Bronchus fibroblast of lung (primary cell): ENCODE data around the gene CBX4. TPM values are rescaled to one million over a fixed set of nuclear protein-coding genes. Genes with fewer than 3 reads are reported as not detected.

Source experiments
- total RNA-seq: library from RNA; depleted of rRNA; stranded (reverse); fragments of >200 nt; gene quantifications from 2 replicates; pipeline ENCODE4 v1.2.3, GENCODE V29; 2015

CBX4 gene
- total RNA-seq: 11.9 and 12.3 TPM in 2 replicates

DNA sequence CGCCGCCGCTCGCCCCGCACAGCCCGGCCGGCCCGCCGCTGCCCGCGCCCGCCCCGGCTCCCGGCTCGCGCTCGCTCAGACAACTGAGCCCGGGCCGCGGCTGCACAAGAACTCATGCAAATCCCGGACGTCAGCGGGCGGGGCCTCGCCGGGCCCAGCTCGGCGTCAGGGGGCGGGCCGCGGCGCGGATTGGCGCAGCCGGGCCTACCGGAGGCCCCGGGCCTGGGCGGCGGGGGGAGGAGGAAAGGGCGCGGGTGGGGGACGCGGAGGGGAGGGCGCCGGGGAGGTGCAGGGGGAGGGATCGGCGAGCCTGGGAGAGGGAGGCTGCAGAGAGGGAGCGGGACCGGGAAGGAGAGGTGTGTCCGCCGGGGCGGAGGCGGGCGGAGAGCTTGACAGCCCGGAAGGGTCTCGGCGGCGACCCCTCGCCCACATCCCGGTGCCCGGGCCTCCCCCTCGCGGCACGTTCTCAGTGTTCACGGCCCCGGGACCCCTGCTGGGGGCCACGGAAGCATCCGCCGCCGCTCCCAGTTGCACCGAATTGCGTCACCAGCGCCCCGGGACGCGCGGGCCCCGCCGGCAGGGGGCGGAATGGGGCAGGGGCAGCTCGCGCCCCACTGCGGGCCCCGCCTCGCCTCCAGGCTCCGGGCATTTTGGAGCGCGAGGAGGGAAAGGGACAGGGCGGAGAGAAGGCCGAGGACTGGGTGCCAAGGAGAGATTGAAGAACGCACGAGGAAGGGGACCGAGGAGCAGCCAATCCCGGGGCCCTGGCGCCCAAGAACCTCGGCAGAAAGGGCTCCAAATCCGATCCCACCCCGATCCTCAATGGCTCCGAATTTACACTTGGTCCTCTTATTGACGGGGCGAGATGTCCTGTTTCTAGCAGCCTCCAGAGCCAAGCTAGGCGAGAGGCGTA, at the start of gene CBX4:
Gene CBX4, minus strand, starts transcription at position 85 of the 913 bp plus-strand sequence. CDS start 189 bp downstream, outside the sequence.

DNA sequence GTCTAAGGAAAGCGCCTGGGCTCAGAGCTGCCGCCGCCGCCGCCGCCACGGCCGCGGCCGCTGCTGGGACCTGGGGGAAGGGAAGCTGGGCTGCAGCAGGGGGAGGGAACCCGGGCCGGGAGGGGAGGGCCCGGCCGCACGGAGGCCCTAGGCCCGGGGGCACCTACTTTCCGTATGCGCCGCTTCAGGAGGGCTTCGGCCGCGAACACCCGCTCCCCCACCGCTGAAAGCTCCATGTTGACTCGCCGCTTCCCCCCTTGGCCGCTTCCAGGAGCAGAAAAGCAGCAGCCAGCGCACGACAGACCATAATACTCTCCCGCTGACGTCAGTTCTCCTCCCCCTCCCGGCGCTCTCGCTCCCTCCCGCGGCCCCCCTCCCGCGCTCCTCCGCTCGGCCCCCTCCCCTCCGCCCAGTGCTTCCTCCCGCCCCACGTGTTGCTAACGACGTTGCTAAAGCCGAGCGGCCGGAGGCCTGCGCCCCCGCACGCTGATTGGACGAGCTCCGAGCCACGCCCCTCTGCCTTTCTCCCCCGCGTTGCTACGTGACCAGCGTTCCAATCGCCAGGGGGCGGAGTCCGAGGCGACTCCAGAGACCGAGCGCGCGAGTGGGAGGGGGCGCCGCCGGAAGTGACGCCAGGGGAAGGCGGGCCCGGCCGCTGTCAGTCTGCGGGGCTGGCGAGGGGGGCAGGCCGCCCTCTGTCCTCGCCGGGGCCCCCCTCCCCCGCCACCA, 42.3 kb downstream of the CBX4 start, which contains the start of gene CBX8:
Gene CBX8, minus strand, starts transcription at position 315 of the 729 bp plus-strand sequence. Its CDS starts 79 bp downstream, at position 236.

Other genes starting within 250 kb of the CBX4 start
- not detected in 2 replicates for gene RBFOX3, start 228.4 kb downstream of the CBX4 start, total RNA-seq
- gene ENPP7, start 108.5 kb downstream of the CBX4 start, total RNA-seq: not detected in 2 replicates
- 9.6 and 10.9 TPM in 2 replicates for gene CBX2, start 61.3 kb downstream of the CBX4 start, total RNA-seq
- 4.3 and 4.5 TPM in 2 replicates for gene CBX8, start 42.4 kb downstream of the CBX4 start, total RNA-seq
- gene TBC1D16, start 196.4 kb upstream of the CBX4 start, total RNA-seq: 19.8 and 22.7 TPM in 2 replicates
- gene CCDC40, start 197.2 kb upstream of the CBX4 start, total RNA-seq: 1.0 and 2.0 TPM in 2 replicates